ENCODE results near the gene SRGAP3.

SRGAP3 gene

DNA sequence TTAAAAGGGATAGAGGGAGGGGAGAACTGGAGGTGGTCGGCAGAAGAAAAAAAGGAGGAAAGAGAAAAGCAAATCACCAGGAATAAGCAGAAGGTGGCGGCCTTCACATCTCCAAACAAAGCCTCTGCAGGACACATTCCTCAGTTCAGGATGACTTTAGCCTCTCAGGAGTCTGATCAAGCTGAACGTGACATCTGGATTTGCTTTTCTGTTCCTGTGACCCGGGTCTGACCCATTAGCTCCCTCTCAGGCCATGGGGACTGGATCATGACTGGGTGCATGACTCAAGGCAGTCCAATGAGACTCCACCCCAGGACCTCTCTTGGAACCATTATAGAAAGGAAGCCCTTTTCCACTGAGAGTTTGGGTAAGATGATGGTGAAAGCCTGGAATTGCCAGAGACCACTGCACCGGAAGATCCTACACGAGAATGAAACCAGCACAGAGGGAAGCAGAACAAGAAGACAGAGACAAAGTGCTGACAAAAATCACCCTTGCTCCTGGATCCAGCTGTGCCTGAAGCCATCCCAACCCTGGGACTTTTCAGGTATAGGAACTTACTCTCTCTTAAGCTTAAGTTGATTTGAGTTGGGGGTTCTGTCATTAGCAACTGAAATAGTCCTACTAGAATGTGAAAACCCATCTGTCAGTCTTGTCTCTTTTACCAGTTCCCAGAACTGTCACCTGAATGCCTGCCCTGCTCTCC, 240.7 kb downstream of the SRGAP3 start:
- DNase-seq (ENCODE audit: extremely low spot score, insufficient read length, low read depth) (no peak), FAIRE-seq (no peak)

DNA sequence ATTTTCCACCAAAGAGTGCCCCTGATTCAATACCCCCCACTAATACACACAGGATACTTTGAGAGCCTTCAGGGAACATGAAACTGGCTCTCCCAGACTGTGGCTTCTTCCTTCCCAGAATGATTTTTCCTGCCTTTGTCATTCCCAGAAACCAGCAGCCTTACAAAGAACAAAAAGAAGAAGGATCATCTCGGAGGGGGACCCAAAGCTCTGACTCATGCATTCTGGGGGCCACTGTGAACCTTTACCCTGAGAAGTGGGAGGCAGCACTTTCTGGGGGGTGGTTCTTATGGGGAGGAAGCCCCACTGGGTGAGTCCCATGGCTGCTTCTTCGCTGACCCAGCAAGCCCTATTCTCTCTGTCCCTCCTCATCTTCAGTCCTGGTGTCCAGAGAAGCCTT, 241.5 kb downstream of the SRGAP3 start:
- DNase-seq (ENCODE audit: extremely low spot score, insufficient read length, low read depth) (no peak), FAIRE-seq (no peak)

- DNase-seq (ENCODE audit: extremely low spot score, insufficient read length, low read depth) (no peak), FAIRE-seq (no peak)
Observed at GRCh38 chr3:9007213-9007612, 242.2 kb downstream of the SRGAP3 start.

- no peak for DNase-seq (ENCODE audit: extremely low spot score, insufficient read length, low read depth)
- no peak for FAIRE-seq
Observed at GRCh38 chr3:9000041-9000440, 249.4 kb downstream of the SRGAP3 start.

DNA sequence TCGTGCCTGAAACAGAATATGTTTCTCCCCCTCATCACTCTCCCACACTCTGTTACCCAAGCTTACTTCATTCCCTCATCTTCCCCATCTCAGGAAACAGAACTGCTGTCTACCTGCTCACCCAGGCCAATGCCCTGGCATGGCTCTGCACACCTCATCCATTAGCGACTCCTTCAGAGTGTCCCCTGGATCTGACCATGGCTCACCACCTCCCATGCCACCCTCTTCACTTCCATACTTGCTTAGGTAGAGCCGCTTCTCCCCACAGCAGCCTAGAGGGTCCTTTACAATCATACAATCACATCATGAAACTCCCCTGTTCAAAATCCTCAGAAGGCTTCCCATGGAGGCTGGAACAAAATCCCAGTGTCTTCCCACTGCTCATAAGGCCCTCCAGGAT, 252.3 kb downstream of the SRGAP3 start:
- FAIRE-seq (no peak), DNase-seq (ENCODE audit: extremely low spot score, insufficient read length, low read depth) (no peak)

DNA sequence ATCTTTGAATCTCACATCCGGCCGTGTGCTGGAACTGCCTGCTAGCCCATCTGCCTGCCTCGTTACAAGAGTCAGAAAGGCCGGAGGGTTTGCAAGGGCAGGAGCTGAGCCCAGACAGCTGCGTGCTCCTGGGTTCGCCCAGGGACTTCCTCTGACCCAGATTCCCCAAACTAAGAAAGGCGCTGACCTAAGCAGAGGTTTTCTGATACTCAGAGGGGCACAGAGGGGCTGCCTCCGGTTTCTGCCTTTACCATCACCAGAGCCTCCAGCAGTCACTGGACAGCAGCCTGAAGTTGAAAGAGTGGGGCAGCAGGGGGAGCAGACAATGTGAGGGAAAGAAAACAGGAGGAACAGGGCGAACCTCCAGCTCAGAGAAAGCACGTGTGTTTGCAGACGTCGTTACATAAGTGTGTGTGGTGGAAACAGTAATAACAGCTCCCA, 252.7 kb downstream of the SRGAP3 start:
- DNase-seq (ENCODE audit: extremely low spot score, insufficient read length, low read depth) = no peak
- no peak for FAIRE-seq

- DNase-seq (ENCODE audit: extremely low spot score, insufficient read length, low read depth) = no peak
- FAIRE-seq = no peak
Observed at GRCh38 chr3:8996216-8996615, 253.2 kb downstream of the SRGAP3 start.

DNA sequence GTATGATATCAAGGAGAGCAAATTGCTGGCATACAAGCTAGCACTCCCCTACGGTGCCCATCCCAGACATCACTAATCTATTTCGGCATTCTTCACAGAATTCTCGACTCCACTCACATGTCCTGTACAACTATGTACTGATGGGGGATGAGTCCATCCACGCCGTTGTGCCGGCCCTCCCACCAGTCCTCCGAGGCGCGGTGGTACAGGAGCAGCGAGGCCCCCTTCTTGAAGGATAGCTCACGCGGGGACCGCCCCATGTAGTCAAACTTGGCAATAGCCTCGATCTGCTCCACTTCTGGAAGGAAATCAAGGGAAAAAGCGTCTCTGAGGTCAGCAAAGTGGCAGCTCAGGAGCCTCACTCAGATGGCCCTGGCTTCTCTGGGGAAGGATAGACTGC, 255.2 kb downstream of the SRGAP3 start:
- no peak for FAIRE-seq
- DNase-seq (ENCODE audit: extremely low spot score, insufficient read length, low read depth) = no peak

DNA sequence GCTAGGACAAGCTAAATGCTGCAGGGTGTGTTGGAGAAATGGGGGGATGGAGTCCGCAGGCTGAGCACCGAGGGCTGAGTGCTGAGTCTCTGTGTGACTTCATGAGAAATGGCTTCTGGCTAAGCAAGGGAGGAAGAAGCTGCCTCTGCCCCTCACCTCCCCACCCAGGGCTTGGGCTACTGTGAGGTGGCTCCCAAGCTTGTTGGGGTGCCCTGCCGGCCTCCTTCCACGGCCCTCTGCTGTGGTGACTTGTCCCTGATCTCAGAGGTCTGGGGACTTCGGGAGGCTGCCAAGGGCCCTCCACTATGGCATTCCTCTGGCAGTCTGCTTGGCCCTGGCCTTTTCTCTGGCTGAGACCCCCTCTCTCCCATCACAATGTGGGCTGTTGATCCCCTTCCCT, 256.1 kb downstream of the SRGAP3 start:
- FAIRE-seq (no peak), DNase-seq (ENCODE audit: extremely low spot score, insufficient read length, low read depth) (no peak)

GRCh38 chr3:8992854-8993253, 256.6 kb downstream of the SRGAP3 start:
- FAIRE-seq = no peak
- DNase-seq (ENCODE audit: extremely low spot score, insufficient read length, low read depth) = no peak

DNA sequence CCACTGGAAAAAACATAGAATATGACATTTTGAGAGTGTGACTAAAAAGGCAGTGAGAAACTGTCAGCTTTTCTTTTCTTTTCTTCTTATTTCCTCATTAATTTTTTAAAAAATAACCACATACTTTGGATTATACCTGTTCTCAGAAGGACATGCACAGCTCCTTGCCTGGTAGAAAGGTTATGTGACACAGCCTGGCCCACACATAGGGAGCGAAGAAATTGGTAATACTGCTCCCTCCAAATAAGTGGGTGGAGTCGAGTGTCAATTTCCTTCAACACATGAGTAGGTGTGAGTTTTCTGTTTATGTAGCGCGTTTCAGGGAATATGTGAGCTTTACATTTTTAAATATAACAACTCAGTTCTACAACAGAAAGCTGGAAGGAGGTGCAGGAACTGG, 257.2 kb downstream of the SRGAP3 start:
- FAIRE-seq = no peak
- DNase-seq (ENCODE audit: extremely low spot score, insufficient read length, low read depth) = no peak

DNA sequence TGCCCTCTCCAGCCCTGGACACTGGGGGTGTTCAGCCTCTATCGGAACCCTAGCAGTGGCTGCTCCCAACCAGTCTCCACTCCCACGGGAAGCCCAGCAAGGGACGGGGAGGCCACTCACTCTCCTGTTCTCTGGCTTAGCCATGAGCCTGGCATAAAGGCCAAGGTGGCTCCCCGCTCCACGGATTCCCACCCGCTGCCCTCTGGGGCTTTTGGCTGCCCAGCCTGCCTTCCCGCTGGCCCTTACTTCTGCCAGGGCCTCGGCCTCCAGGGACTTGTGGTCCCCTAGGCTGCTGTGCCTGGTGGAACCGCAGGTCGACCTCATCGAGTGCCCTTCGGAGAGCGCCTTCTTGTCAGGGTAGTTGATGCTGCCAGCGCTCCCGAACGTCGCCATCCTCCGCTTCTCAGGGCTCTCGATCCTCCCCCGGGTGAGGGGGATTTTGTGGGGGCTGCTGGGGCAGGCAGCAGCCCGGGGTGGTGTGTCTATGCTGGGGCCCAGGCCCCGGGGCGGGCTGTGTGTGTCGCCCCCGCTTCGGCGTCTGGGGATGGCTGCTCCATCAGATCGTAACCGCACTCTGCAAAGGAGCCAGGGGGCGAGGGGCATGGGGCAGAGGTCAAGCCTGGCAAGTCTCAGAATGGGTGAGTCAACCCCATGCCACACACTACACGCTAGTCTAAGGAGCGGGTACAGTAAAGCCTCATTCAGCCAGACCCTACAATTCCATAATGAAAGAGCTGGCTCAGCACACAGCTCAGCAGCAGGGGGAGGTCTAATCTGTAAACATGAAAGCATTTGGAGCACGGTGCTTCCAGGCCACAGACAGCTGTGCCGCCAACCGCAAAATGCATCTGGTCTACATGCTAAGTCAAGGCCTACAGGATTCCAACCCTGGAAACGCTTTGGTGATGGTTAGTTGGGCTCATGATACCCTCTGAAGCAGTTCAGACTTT, 258.9 kb downstream of the SRGAP3 start:
- FAIRE-seq (no peak), DNase-seq (ENCODE audit: extremely low spot score, insufficient read length, low read depth) (no peak)

GRCh38 chr3:8988791-8989558, 260.5 kb downstream of the SRGAP3 start:
- DNase-seq (ENCODE audit: extremely low spot score, insufficient read length, low read depth) (no peak), FAIRE-seq (no peak)

DNA sequence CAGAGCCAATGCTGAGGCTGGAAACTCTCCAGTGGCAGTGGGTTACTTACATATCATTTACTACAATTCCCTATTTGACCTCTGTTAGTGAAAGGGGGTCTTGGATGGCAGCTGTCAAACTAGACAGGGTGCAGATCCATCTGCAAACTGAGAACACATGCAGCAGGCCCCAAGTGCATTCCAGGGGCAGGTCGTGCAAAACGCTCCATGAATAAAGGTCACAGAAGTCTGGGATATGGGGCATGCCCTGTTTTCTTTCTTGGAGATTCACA, 261.1 kb downstream of the SRGAP3 start:
- DNase-seq (ENCODE audit: extremely low spot score, insufficient read length, low read depth) (no peak), FAIRE-seq (no peak)

DNA sequence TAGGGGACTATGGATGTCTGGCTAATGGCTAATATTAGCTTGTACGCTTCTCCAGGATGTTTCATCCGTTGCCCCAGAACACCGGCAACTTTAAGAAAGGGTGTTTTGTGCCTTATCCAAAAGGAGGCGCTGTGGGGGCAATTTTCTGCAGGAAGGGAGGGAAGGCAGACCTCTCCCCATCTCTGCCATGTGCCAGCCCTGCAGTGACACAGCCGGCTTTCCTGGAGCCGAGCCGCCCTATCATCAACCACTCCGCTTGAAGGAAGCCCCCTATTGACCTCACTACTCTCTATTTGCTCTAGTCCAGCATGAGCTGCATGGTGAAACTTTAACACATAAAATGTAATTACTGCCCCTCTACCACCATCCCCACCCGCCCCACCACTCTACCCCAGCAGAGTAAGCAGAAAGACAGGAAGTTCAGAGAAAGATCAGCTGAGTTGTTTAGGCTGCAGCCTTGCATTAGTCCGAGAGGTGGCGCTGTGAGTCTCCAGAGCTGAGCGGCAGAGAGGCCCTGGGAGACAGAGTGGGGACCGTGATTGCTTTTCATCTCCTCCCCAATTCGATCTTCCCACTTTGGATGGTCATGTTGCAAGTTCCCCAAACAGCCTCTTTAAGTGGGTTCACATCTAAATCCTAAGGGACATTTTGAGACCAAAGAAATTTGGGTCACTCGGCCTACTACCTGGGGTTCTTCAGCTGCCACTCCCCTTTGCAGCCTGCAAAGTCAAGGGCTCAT, 261.6 kb downstream of the SRGAP3 start:
- FAIRE-seq = peak; percentile 77

GRCh38 chr3:8987226-8987625, 262.2 kb downstream of the SRGAP3 start:
- no peak for FAIRE-seq
- no peak for DNase-seq (ENCODE audit: extremely low spot score, insufficient read length, low read depth)

More for the DNA sequence above, 261.6 kb downstream of the SRGAP3 start:
- DNase-seq (ENCODE audit: extremely low spot score, insufficient read length, low read depth) = peak; percentile 69

DNA sequence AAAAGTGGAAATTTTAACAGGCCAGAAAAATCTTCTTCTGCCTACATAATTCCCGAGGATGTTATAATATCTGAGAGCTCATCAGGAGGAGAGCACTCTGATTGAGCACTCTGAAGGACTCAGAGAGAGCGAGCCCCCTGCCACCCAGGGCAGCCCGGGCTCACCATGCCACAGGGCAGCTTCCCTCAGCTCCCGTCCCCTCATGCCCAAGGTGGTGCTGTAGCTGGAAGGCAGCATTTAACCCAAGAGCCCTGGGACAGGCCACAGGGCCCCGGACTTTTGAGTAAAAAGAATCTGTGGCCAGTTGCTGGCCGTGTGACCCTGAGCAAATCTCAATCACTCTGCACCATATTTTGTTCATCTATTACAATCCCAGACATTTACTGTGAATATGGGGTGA, 262.7 kb downstream of the SRGAP3 start:
- no peak for FAIRE-seq
- no peak for DNase-seq (ENCODE audit: extremely low spot score, insufficient read length, low read depth)

GRCh38 chr3:8985876-8986275, 263.6 kb downstream of the SRGAP3 start:
- FAIRE-seq = no peak

GRCh38 chr3:8985411-8985831, 264.0 kb downstream of the SRGAP3 start:
- FAIRE-seq (no peak), DNase-seq (ENCODE audit: extremely low spot score, insufficient read length, low read depth) (no peak)

More at GRCh38 chr3:8985876-8986275, 263.6 kb downstream of the SRGAP3 start:
- no peak for DNase-seq (ENCODE audit: extremely low spot score, insufficient read length, low read depth)

DNA sequence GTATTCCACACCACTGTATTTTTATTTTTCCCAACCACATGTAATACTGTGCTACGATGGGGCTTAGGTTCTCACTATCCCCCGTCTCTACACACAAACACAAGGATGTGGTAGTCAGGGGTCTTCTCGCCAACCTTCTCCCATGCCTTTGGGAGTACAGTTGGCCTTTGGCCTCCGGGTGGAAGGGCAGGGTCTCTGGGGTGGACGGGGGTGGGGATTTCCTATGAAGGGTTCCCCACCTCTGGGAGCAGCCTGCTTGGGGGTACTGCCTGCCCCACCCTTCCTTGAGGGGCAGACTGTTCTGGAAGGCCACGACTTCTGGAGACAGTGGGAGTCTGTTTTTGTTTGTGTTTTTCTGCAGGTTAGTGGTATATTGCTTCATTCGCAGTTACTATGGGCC, 264.9 kb downstream of the SRGAP3 start:
- DNase-seq (ENCODE audit: extremely low spot score, insufficient read length, low read depth) = no peak
- no peak for FAIRE-seq
